ENCODE data around the gene TNRC6A.

The TNRC6A gene

GRCh38 chr16:24764916-24765315 is 35.5 kb downstream of the TNRC6A start:
- DNase-seq (ENCODE audit: extremely low spot score) = no peak
- CTCF ChIA-PET = no interaction called here
- POLR2A ChIA-PET = no interaction called here

GRCh38 chr16:24766057-24766456 is 36.6 kb downstream of the TNRC6A start:
- TF ChIP-seq TARDBP (IDR thresholded peaks at IDR 0.05) (no peak), FOXM1 (IDR thresholded peaks at IDR 0.05; ENCODE audit: borderline replicate concordance) (no peak), CTBP1 (IDR thresholded peaks at IDR 0.05; ENCODE audit: borderline replicate concordance) (no peak), SUZ12 (IDR thresholded peaks at IDR 0.05) (no peak), NFRKB (IDR thresholded peaks at IDR 0.05) (no peak), HDGF (IDR thresholded peaks at IDR 0.05; ENCODE audit: borderline replicate concordance) (no peak)
- TF ChIP-seq, protein P1, sequence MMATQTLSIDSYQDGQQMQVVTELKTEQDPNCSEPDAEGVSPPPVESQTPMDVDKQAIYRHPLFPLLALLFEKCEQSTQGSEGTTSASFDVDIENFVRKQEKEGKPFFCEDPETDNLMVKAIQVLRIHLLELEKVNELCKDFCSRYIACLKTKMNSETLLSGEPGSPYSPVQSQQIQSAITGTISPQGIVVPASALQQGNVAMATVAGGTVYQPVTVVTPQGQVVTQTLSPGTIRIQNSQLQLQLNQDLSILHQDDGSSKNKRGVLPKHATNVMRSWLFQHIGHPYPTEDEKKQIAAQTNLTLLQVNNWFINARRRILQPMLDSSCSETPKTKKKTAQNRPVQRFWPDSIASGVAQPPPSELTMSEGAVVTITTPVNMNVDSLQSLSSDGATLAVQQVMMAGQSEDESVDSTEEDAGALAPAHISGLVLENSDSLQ (IDR thresholded peaks at IDR 0.05) = no peak
- DNase-seq (ENCODE audit: extremely low spot score) = no peak
- CTCF ChIA-PET = interaction anchor here (0.6 to 1.0 kb wide), 2 partner anchors 8 to 66 kb away, joined by 3 to 4 read pairs; no protein-coding TSS in a partner anchor
- POLR2A ChIA-PET = no interaction called here

More at GRCh38 chr16:24764916-24765315, 35.5 kb downstream of the TNRC6A start:
- TF ChIP-seq L3MBTL2 (conservative IDR thresholded peaks at IDR 0.05) (no peak), SP1 (IDR thresholded peaks at IDR 0.05) (no peak)

DNA sequence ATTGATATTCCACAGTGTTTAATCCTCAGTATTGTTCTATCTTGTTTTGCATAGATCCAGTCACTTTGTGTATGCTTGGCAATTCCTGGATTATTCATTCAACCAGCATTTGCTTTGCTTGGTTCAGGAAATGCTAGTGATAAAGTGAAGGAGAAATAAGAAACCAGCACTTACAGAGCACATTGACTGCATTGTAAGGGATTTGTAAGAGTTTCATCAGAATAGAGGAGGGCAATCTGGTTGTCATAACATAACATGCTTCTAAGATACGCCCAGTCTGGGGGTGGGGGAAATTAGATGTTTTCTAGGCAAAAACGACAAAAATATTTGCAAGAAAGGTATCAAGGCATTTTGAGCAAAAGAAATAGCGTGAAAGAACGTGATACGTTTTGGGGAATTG is 40.4 kb downstream of the TNRC6A start:
- CTCF ChIA-PET = no interaction called here
- TF ChIP-seq, protein P1 (IDR thresholded peaks at IDR 0.05) = no peak
- no peak for TF ChIP-seq SUZ12 (IDR thresholded peaks at IDR 0.05)
- TF ChIP-seq FOXK2 (IDR thresholded peaks at IDR 0.05) = no peak
- no peak for TF ChIP-seq L3MBTL2 (conservative IDR thresholded peaks at IDR 0.05)
- TF ChIP-seq HDGF (IDR thresholded peaks at IDR 0.05; ENCODE audit: borderline replicate concordance) = no peak
- TF ChIP-seq FOXM1 (IDR thresholded peaks at IDR 0.05; ENCODE audit: borderline replicate concordance) = no peak
- no peak for TF ChIP-seq NFRKB (IDR thresholded peaks at IDR 0.05)
- no peak for TF ChIP-seq SP1 (IDR thresholded peaks at IDR 0.05)
- no peak for TF ChIP-seq ZNF384 (IDR thresholded peaks at IDR 0.05)
- no peak for TF ChIP-seq ARNT (IDR thresholded peaks at IDR 0.05)
- POLR2A ChIA-PET = no interaction called here
- no peak for DNase-seq (ENCODE audit: extremely low spot score)

DNA sequence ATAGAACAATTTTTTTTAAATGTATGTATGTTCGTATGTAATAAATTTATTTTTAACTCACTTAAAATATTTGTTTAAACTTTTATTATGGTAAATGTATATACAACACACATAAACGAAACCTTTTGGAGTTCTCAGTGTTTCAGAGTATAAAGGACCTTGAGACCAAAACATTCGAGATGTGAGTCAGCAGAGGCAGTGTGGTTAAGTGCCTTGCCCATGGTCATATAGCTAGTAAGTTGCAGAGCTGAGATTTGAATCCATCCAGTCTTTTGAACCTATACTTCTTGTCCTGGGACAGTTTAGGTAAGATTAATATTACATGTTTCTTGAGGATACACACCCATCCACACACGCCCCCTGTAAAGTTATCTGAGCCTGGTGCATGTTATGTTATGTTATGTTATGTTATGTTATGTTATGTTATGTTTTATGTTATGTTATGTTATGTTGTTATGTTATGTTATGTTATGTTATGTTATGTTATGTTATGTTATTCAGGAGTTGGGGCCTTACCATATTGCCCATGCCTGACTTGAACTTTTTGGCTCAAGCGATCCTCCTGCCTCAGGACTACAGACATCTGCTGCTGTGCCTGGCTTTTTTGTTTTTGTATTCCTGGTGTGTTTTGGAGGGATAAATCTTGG is 41.8 kb downstream of the TNRC6A start:
- TF ChIP-seq ARNT (IDR thresholded peaks at IDR 0.05) (no peak), FOXA1 (IDR thresholded peaks at IDR 0.05) (no peak), FOXM1 (IDR thresholded peaks at IDR 0.05; ENCODE audit: borderline replicate concordance) (no peak), SUZ12 (IDR thresholded peaks at IDR 0.05) (no peak)
- no peak for DNase-seq (ENCODE audit: extremely low spot score)
- ChIA-PET CTCF (no interaction called here), POLR2A (no interaction called here)

DNA sequence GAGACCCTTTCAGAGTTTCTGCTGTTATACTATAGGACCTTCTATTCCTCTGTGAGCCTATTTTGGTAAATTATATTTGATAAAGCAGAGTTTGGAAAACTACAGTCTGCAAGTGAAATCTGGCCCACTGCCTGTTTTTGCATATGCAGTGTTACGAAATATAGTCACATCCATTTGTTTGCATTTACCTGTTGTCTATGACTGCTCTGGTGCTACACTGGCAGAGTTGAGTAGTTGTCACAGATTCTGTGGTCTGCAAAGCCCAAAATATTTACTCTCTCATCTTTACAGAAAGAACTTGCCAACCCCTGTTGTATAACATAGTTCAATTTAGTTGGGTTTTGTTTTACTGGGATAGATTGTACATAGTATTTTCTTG is 42.3 kb downstream of the TNRC6A start:
- CTCF ChIA-PET = no interaction called here

GRCh38 chr16:24773771-24774427 is 44.4 kb downstream of the TNRC6A start:
- TF ChIP-seq NFRKB (IDR thresholded peaks at IDR 0.05) (no peak), FOXK2 (IDR thresholded peaks at IDR 0.05) (no peak), HDGF (IDR thresholded peaks at IDR 0.05; ENCODE audit: borderline replicate concordance) (no peak), ARNT (IDR thresholded peaks at IDR 0.05) (no peak), SP1 (IDR thresholded peaks at IDR 0.05) (no peak), ELF4 (IDR thresholded peaks at IDR 0.05) (no peak)
- no peak for DNase-seq (ENCODE audit: extremely low spot score)
- ChIA-PET POLR2A (no interaction called here), CTCF (no interaction called here)

More for the DNA sequence above, 42.3 kb downstream of the TNRC6A start:
- POLR2A ChIA-PET = no interaction called here
- DNase-seq (ENCODE audit: extremely low spot score) = no peak
- TF ChIP-seq NFRKB (IDR thresholded peaks at IDR 0.05) = no peak

- no peak for DNase-seq (ENCODE audit: extremely low spot score)
- ChIA-PET CTCF (no interaction called here), POLR2A (no interaction called here)
- TF ChIP-seq SP1 (IDR thresholded peaks at IDR 0.05) (no peak), L3MBTL2 (conservative IDR thresholded peaks at IDR 0.05) (no peak), FOXA1 (IDR thresholded peaks at IDR 0.05) (no peak), NFRKB (IDR thresholded peaks at IDR 0.05) (no peak)
These were observed 45.1 kb downstream of the TNRC6A start for GRCh38 chr16:24774510-24774909.

DNA sequence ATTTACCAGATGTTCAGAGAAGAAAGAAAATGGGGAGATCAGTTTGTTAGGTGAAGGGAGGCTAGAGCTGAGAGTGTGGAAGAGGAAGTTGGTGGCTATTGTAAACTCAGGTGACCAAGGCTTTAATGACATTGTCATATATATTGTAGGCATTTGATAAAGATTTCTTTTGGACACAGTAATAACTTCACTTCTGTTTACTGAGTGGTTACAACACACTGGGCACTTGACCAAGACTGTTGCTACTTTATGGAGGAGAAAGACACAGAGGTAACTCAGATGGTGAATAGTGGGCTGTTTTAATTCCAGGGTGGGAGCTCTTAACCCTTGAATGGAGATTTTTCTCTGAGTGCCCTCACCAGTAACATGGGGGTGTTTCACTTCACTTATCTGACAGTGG is 46.0 kb downstream of the TNRC6A start:
- no peak for DNase-seq (ENCODE audit: extremely low spot score)
- TF ChIP-seq ARNT (IDR thresholded peaks at IDR 0.05) = no peak
- TF ChIP-seq SUZ12 (IDR thresholded peaks at IDR 0.05) = no peak
- TF ChIP-seq L3MBTL2 (conservative IDR thresholded peaks at IDR 0.05) = no peak
- no peak for TF ChIP-seq HDGF (IDR thresholded peaks at IDR 0.05; ENCODE audit: borderline replicate concordance)
- TF ChIP-seq TARDBP (IDR thresholded peaks at IDR 0.05) = no peak
- TF ChIP-seq, protein P1 (IDR thresholded peaks at IDR 0.05) = no peak
- no peak for TF ChIP-seq CTBP1 (IDR thresholded peaks at IDR 0.05; ENCODE audit: borderline replicate concordance)
- no peak for TF ChIP-seq SP1 (IDR thresholded peaks at IDR 0.05)
- no peak for TF ChIP-seq ZNF384 (IDR thresholded peaks at IDR 0.05)
- no peak for TF ChIP-seq ELF4 (IDR thresholded peaks at IDR 0.05)
- no peak for TF ChIP-seq FOXA1 (IDR thresholded peaks at IDR 0.05)
- no peak for TF ChIP-seq LEF1 (IDR thresholded peaks at IDR 0.05; ENCODE audit: borderline replicate concordance)
- no peak for TF ChIP-seq BHLHE40 (IDR thresholded peaks at IDR 0.05; ENCODE audit: borderline replicate concordance)
- TF ChIP-seq FOXK2 (IDR thresholded peaks at IDR 0.05) = no peak
- no peak for TF ChIP-seq FOXM1 (IDR thresholded peaks at IDR 0.05; ENCODE audit: borderline replicate concordance)
- TF ChIP-seq NFRKB (IDR thresholded peaks at IDR 0.05) = no peak
- ChIA-PET CTCF (no interaction called here), POLR2A (no interaction called here)
